Upper lobe of left lung (tissue), 4 donors: ENCODE measurements around the gene JAM3.

Experiments used
- CTCF ChIP-seq, 6 experiments: fragments of 450-650 bp in 4 of 6; fragments of 200-600 bp in 2 of 6; sonication (generic) in 2 of 6; IDR thresholded peaks; one replicate each; pipeline ENCODE4 v1.5.1; 2016 to 2019; ENCODE audit warnings: antibody characterized with exemption in 6 of 6
- POLR2A ChIP-seq, 4 donors: fragments of 450-650 bp; IDR thresholded peaks; one replicate each; pipeline ENCODE4 v1.5.1; 2016 to 2017; ENCODE audit warnings: antibody characterized with exemption in 4 of 4, mild to moderate bottlenecking in 2 of 4
- POLR2AphosphoS5 ChIP-seq, 2 donors: sonication (generic); formaldehyde crosslinking; IDR thresholded peaks; one replicate each; pipeline ENCODE4 v1.5.1; 2017; ENCODE audit warnings: antibody characterized with exemption in 2 of 2

DNA sequence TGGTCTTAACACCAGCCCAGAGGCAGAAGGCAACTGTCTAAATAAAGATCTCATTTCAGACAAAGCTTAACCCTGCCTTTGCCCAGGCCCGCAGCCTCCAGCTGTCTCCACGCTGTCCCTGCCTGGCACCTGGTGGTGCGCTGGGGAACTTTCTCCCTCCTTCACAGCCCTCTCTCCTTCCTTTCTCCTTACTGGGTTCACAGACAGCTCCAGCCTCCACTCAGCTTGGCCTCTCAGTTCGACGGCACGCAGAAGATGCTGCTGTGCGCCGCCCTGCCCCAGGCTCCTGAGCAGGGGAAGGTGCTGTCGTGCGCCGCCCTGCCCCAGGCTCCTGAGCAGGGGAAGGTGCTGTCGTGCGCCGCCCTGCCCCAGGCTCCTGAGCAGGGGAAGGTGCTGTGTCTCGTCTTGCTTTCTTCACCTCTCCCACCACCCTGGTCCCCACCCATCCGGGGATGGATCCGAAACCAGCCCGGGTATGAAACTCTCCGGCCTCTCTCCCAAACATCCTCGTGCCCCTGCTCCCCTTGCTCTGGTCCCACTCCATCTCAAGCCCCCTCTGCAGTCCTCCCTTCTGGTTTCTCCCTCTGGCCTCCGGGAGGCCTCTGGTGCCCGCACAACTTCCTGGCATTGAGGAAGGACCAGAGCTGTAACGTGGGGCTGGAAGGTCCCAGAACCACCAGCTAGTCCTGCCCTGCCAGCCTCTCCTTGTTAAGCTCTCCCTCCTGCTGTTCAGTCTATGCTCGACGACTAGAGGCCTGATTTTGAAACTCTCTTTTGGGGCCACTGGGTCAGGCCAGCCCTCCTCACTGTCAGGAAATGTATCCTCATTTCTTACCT, 22.9 kb upstream of the JAM3 start:
- TF ChIP-seq CTCF (IDR thresholded peaks at IDR 0.05) (peak in 1 of 6 experiments; percentile 22), POLR2A (IDR thresholded peaks at IDR 0.05) (no peak), POLR2AphosphoS5 (IDR thresholded peaks at IDR 0.05) (no peak)
